NCI-H526 (cell line): ENCODE results near the gene PPAT.
"Not testable (repeated sequence)": the region's sequence is repeated elsewhere in the genome, so short reads cannot be mapped to it uniquely, and the experiment has no call there.

ENCODE experiments used
- DNase-seq, 2 experiments: peaks; one replicate each; lab custom pipeline; 2025; lab: John Stamatoyannopoulos, UW

Gene PPAT

GRCh38 chr4:56386091-56386490 lies 49.3 kb downstream of the PPAT start:
- no peak for DNase-seq

- DNase-seq = no peak
Observed at GRCh38 chr4:56375458-56375857, 60.0 kb downstream of the PPAT start.

GRCh38 chr4:56374956-56375355 lies 60.5 kb downstream of the PPAT start:
- no peak for DNase-seq

- DNase-seq = no peak
Observed at GRCh38 chr4:56372774-56373173, 62.6 kb downstream of the PPAT start.

GRCh38 chr4:56371426-56372220 lies 63.8 kb downstream of the PPAT start:
- no peak for DNase-seq

GRCh38 chr4:56370377-56370776 lies 65.0 kb downstream of the PPAT start:
- DNase-seq = no peak

- not testable (repeated sequence) for DNase-seq
Observed at GRCh38 chr4:56362981-56363380, 72.4 kb downstream of the PPAT start.

- DNase-seq = no peak
Observed at GRCh38 chr4:56360071-56360470, 75.3 kb downstream of the PPAT start.

- no peak for DNase-seq
Observed at GRCh38 chr4:56356650-56357049, 78.8 kb downstream of the PPAT start.

- DNase-seq = no peak
Observed at GRCh38 chr4:56348576-56348975, 86.8 kb downstream of the PPAT start.

GRCh38 chr4:56345458-56345857 lies 90.0 kb downstream of the PPAT start:
- no peak for DNase-seq
